Pulmonary artery endothelial cell (primary cell): ENCODE measurements around the gene ZNF768. TPM values are rescaled to one million over a fixed set of nuclear protein-coding genes. Genes with fewer than 3 reads are reported as not detected.
A peak's percentile ranks its signal among the peaks of the same experiment; 100 is the strongest.
"Not testable (repeated sequence)": the region's sequence is repeated elsewhere in the genome, so short reads cannot be mapped to it uniquely, and the experiment has no call there.

ENCODE experiments used
- DNase-seq: peaks from one replicate; pipeline ENCODE4 v3.0.0-alpha.2; 2011; ENCODE audit warnings: low read depth, low spot score
- total RNA-seq: library from RNA; depleted of rRNA; stranded (reverse); fragments of >200 nt; gene quantifications from 2 replicates; pipeline ENCODE4 v1.2.3, GENCODE V29; 2014

Gene ZNF768
- total RNA-seq, 1 donor from 2014 or later, result 21.2 TPM

- DNase-seq, result no peak
These were observed 29.2 kb upstream of the ZNF768 start for GRCh38 chr16:30555315-30556124.

GRCh38 chr16:30554557-30555314, 28.4 kb upstream of the ZNF768 start:
- no peak for DNase-seq

GRCh38 chr16:30553393-30553899, 27.1 kb upstream of the ZNF768 start:
- no peak for DNase-seq

GRCh38 chr16:30552956-30553355, 26.6 kb upstream of the ZNF768 start:
- DNase-seq, result no peak

- no peak for DNase-seq
These were observed 25.4 kb upstream of the ZNF768 start for GRCh38 chr16:30551781-30552180.

- DNase-seq, result no peak
These were observed 22.3 kb upstream of the ZNF768 start for GRCh38 chr16:30548416-30549253.

- DNase-seq, result no peak
These were observed 19.7 kb upstream of the ZNF768 start for GRCh38 chr16:30546115-30546514.

- DNase-seq, result no peak
These were observed 16.7 kb upstream of the ZNF768 start for GRCh38 chr16:30543067-30543466.

- DNase-seq, result no peak
These were observed 15.3 kb upstream of the ZNF768 start for GRCh38 chr16:30541502-30542329.

GRCh38 chr16:30540916-30541464, 14.6 kb upstream of the ZNF768 start:
- not testable (repeated sequence) for DNase-seq

- DNase-seq, result not testable (repeated sequence)
These were observed 13.7 kb upstream of the ZNF768 start for GRCh38 chr16:30539986-30540526.

GRCh38 chr16:30539000-30539964, 12.9 kb upstream of the ZNF768 start:
- no peak for DNase-seq

GRCh38 chr16:30536391-30537024, 10.1 kb upstream of the ZNF768 start:
- DNase-seq, result not testable (repeated sequence)

- DNase-seq, result peak; percentile 33
These were observed 9.4 kb upstream of the ZNF768 start for GRCh38 chr16:30535777-30536190.

- no peak for DNase-seq
These were observed 8.9 kb upstream of the ZNF768 start for GRCh38 chr16:30535106-30535776.

- peak; percentile 30 for DNase-seq
These were observed 8.2 kb upstream of the ZNF768 start, which contains the start of gene ZNF747 for GRCh38 chr16:30534368-30535105. ZNF747 (minus strand) TSS chr16:30534858; CDS start chr16:30534679, 179 bp downstream.
